C4-2B (cell line): ENCODE data around the gene SLC2A6.

ENCODE experiments used
- H3K27ac ChIP-seq: fragments of 450-650 bp; 2 replicates; pipeline ENCODE4 v1.5.1; 2017
- CTCF ChIP-seq: fragments of 450-650 bp; conservative IDR thresholded peaks from 2 replicates; pipeline ENCODE4 v1.5.1; 2017; ENCODE audit warnings: mild to moderate bottlenecking
- ZFX ChIP-seq: fragments of 450-650 bp; IDR thresholded peaks from 2 replicates; pipeline ENCODE4 v1.6.1; 2017

SLC2A6 gene

GRCh38 chr9:133421615-133422542, 57.0 kb downstream of the SLC2A6 start, which contains the start of gene ADAMTS13:
Gene ADAMTS13, plus strand, starts transcription at chr9:133422367. Its CDS starts 77 bp downstream, at chr9:133422444.
- no peak for TF ChIP-seq CTCF
- TF ChIP-seq ZFX: no peak
- no peak within 1 kb of the TSS; the same call in 1 of the 2 replicates for H3K27ac ChIP-seq
